LNCAP (cell line): ENCODE data around the gene CHID1.

Experiments used
- CTCF ChIP-seq: fragments of 450-650 bp; IDR thresholded peaks from 2 replicates; pipeline ENCODE4 v1.5.1; 2017; ENCODE audit warnings: mild to moderate bottlenecking

CHID1 gene

GRCh38 chr11:931385-931784 lies 20.8 kb upstream of the CHID1 start:
- TF ChIP-seq CTCF: no peak

- TF ChIP-seq CTCF: no peak
Observed at GRCh38 chr11:929405-929804, 18.8 kb upstream of the CHID1 start.

- no peak for TF ChIP-seq CTCF
Observed at GRCh38 chr11:928786-929185, 18.2 kb upstream of the CHID1 start.

- no peak for TF ChIP-seq CTCF
Observed at GRCh38 chr11:927871-928270, 17.3 kb upstream of the CHID1 start.

GRCh38 chr11:926341-926916 lies 15.8 kb upstream of the CHID1 start:
- TF ChIP-seq CTCF: no peak

- TF ChIP-seq CTCF: peak; percentile 89
Observed at GRCh38 chr11:925496-926301, 15.1 kb upstream of the CHID1 start, which contains the start of gene AP2A2. AP2A2 (plus strand) TSS chr11:925870; CDS start chr11:926022, 152 bp downstream.

- TF ChIP-seq CTCF: no peak
Observed at GRCh38 chr11:925158-925495, 14.5 kb upstream of the CHID1 start.
